Prostate gland (tissue), 2 donors: ENCODE measurements around the gene CCDC141.

ENCODE experiments used
- CTCF ChIP-seq, 4 experiments: fragments of 200-600 bp in 2 of 4; fragments of 450-650 bp in 2 of 4; sonication (generic) in 2 of 4; IDR thresholded peaks; 1 replicate in 3 of 4; 2 replicates in 1 of 4; pipeline ENCODE4 v1.5.1; 2016 to 2019; ENCODE audit warnings: antibody characterized with exemption in 4 of 4, mild to moderate bottlenecking in 2 of 4, moderate library complexity in 2 of 4
- POLR2A ChIP-seq: fragments of 450-650 bp; IDR thresholded peaks from one replicate; pipeline ENCODE4 v1.6.1; 2016; ENCODE audit warnings: antibody characterized with exemption, mild to moderate bottlenecking
- POLR2AphosphoS5 ChIP-seq: sonication (generic); formaldehyde crosslinking; IDR thresholded peaks from one replicate; pipeline ENCODE4 v1.6.1; 2017; ENCODE audit warnings: antibody characterized with exemption

- TF ChIP-seq CTCF (IDR thresholded peaks at IDR 0.05) (no peak), POLR2A (no peak), POLR2AphosphoS5 (no peak)
Measured at GRCh38 chr2:179070895-179071294, 21.0 kb upstream of the CCDC141 start.
